Progenitor cell of endocrine pancreas (in vitro differentiated cells): ENCODE measurements around the gene ABTB2. TPM values are rescaled to one million over a fixed set of nuclear protein-coding genes. Genes with fewer than 3 reads are reported as not detected.

Experiments used
- DNase-seq: peaks from one replicate; pipeline ENCODE4 v3.0.0; 2021; ENCODE audit warnings: low spot score; ENCODE audit not compliant: unreplicated experiment
- H3K27ac Mint-ChIP-seq: 2 replicates; pipeline ENCODE4 v1.8.0; 2021; ENCODE audit warnings: mild to moderate bottlenecking, moderate library complexity, mixed read lengths
- H3K27me3 Mint-ChIP-seq: 2 replicates; pipeline ENCODE4 v1.8.0; 2021; ENCODE audit warnings: mixed read lengths
- H3K36me3 Mint-ChIP-seq: 2 replicates; pipeline ENCODE4 v1.8.0; 2022; ENCODE audit warnings: mixed read lengths; ENCODE audit not compliant: insufficient read depth
- H3K4me1 Mint-ChIP-seq: 2 replicates; pipeline ENCODE4 v1.8.0; 2021; ENCODE audit warnings: low read depth, mixed read lengths
- H3K4me3 Mint-ChIP-seq: 2 replicates; pipeline ENCODE4 v1.8.0; 2021; ENCODE audit warnings: low read depth, mild to moderate bottlenecking, moderate library complexity, mixed read lengths
- H3K9me3 Mint-ChIP-seq: 2 replicates; pipeline ENCODE4 v1.8.0; 2021; ENCODE audit warnings: low read depth, mixed read lengths
- total RNA-seq: library from RNA; stranded (reverse); gene quantifications from 2 replicates; pipeline ENCODE4 v1.2.1, GENCODE V29; 2021
- TF ChIP-seq, protein P1 (sequence below): fragments of 200-600 bp; sonication (generic); IDR thresholded peaks from one replicate; pipeline ENCODE4 v1.5.0; 2021; ENCODE audit warnings: antibody characterized with exemption, mild to moderate bottlenecking; ENCODE audit not compliant: unreplicated experiment

ABTB2 gene
- total RNA-seq, 1 donor from 2014 or later: 19.5 TPM

DNA sequence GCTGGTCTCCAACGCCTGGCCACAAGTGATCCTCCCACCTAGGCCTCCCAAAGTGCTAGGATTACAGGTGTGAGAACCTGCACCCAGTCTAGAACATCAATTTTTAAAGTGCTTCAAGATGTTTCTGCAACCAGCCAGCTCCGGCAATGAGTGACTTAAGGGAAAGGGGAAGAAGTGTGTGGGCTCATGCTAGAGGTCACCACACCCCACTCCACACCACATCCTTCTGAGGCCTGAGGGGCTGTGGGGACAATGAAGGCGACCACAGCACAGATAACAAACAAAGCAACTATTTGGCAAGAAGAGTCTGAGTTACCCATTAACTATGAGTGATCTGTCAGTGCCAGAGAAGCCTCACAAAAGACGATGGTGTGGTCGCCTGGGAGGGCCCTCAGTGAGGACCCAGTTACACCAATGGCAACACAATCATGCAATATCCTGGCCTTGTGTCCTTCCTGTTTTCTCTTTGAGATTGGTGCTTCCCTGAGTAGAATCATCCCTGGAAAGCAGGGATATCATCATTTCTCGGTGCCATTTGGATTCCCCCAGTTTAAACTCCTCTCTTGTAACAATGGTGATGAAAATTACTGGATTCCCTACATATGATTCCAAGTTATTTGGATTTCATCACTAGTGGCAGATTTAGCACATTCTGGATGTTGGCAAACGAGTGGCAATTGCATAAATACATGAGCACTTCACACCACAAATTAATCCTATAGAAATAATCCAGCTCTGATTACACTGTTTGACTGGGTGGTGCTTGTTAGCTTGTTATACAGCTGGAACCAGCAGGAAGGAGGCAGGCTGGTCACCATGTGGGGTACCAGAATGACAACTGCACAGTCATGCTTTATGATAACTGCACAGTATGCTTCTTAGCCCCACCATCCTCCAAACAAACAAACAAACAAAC, 18.4 kb downstream of the ABTB2 start:
- H3K27me3 Mint-ChIP-seq: no peaks in the 10 kb centered on the region
- H3K4me1 Mint-ChIP-seq: peaks cover 25% of the 10 kb centered on the region
- no peaks in the 10 kb centered on the region for H3K36me3 Mint-ChIP-seq
- DNase-seq: no peak
- H3K4me3 Mint-ChIP-seq: no peak overlapping the region
- no peaks in the 10 kb centered on the region for H3K9me3 Mint-ChIP-seq
- TF ChIP-seq, protein P1, sequence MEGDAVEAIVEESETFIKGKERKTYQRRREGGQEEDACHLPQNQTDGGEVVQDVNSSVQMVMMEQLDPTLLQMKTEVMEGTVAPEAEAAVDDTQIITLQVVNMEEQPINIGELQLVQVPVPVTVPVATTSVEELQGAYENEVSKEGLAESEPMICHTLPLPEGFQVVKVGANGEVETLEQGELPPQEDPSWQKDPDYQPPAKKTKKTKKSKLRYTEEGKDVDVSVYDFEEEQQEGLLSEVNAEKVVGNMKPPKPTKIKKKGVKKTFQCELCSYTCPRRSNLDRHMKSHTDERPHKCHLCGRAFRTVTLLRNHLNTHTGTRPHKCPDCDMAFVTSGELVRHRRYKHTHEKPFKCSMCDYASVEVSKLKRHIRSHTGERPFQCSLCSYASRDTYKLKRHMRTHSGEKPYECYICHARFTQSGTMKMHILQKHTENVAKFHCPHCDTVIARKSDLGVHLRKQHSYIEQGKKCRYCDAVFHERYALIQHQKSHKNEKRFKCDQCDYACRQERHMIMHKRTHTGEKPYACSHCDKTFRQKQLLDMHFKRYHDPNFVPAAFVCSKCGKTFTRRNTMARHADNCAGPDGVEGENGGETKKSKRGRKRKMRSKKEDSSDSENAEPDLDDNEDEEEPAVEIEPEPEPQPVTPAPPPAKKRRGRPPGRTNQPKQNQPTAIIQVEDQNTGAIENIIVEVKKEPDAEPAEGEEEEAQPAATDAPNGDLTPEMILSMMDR: no peak
- peak overlapping the region; percentile 77 for H3K27ac Mint-ChIP-seq

GRCh38 chr11:34337016-34337415, 20.8 kb downstream of the ABTB2 start:
- Mint-ChIP-seq H3K36me3 (no peaks in the 10 kb centered on the region), H3K4me3 (no peak overlapping the region), H3K27me3 (no peaks in the 10 kb centered on the region), H3K9me3 (no peaks in the 10 kb centered on the region), H3K27ac (no peak overlapping the region), H3K4me1 (peaks cover 36% of the 10 kb centered on the region)
- no peak for DNase-seq
- TF ChIP-seq, protein P1: no peak

GRCh38 chr11:34335801-34336200, 22.0 kb downstream of the ABTB2 start:
- no peaks in the 10 kb centered on the region for H3K27me3 Mint-ChIP-seq
- no peaks in the 10 kb centered on the region for H3K36me3 Mint-ChIP-seq
- TF ChIP-seq, protein P1: no peak
- no peak for DNase-seq
- H3K9me3 Mint-ChIP-seq: no peaks in the 10 kb centered on the region
- no peak overlapping the region for H3K27ac Mint-ChIP-seq
- H3K4me1 Mint-ChIP-seq: peaks cover 33% of the 10 kb centered on the region
- no peak overlapping the region for H3K4me3 Mint-ChIP-seq

DNA sequence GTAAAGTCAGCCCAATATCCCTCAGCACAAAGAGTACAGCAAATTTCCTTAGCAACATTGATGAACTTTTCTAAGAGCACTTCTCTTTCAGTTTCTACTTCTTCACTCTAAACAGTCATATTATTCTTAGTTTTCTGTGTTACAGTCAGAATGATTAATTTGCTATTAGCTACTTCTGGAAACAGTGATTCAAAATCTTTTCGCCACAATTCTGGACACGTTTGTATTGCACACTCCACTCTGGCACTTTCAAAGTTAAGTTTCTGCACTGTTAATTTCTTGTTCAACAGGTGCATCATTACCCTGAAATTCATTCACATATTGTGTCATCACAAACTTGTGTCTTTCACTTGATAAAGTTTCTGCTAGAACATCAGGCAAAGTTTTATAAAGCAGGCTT, 22.5 kb downstream of the ABTB2 start:
- H3K27ac Mint-ChIP-seq: no peak overlapping the region
- peaks cover 32% of the 10 kb centered on the region for H3K4me1 Mint-ChIP-seq
- TF ChIP-seq, protein P1: no peak
- no peaks in the 10 kb centered on the region for H3K36me3 Mint-ChIP-seq
- H3K9me3 Mint-ChIP-seq: no peaks in the 10 kb centered on the region
- no peak overlapping the region for H3K4me3 Mint-ChIP-seq
- no peak for DNase-seq
- H3K27me3 Mint-ChIP-seq: no peaks in the 10 kb centered on the region

GRCh38 chr11:34333787-34334186, 24.0 kb downstream of the ABTB2 start:
- Mint-ChIP-seq H3K27me3 (no peaks in the 10 kb centered on the region), H3K27ac (peak overlapping the region; percentile 9), H3K9me3 (no peaks in the 10 kb centered on the region), H3K36me3 (no peaks in the 10 kb centered on the region), H3K4me3 (no peak overlapping the region), H3K4me1 (peaks cover 22% of the 10 kb centered on the region)
- TF ChIP-seq, protein P1: no peak
- no peak for DNase-seq
